Heart right ventricle (tissue), 16 donors: ENCODE data around the gene EFNA3. TPM values are rescaled to one million over a fixed set of nuclear protein-coding genes. Genes with fewer than 3 reads are reported as not detected.

Experiments
- ATAC-seq, 8 donors: fragments of 200-7000 bp; cut with Tn5 transposase; one replicate each; pipeline ENCODE4 v1.9.1; 2020; ENCODE audit warnings: mild to moderate bottlenecking in 8 of 8, moderate library complexity in 8 of 8, moderate number of reproducible peaks in 1 of 8
- DNase-seq, 2 donors: peaks; one replicate each; pipeline ENCODE4 v3.0.0-alpha.2; 2020
- H3K27ac ChIP-seq, 10 donors: fragments of 200-600 bp; sonication (generic) in 2 of 10; one replicate each; pipeline versions ENCODE4 v1.5.0 to v1.8.0; 2020 to 2022; ENCODE audit warnings: mild to moderate bottlenecking in 3 of 10
- H3K27me3 ChIP-seq, 7 donors: fragments of 200-600 bp; one replicate each; pipeline ENCODE4 v1.8.0; 2021 to 2022; ENCODE audit warnings: mild to moderate bottlenecking in 2 of 7
- H3K36me3 ChIP-seq, 9 donors: fragments of 200-600 bp; sonication (generic) in 1 of 9; one replicate each; pipeline versions ENCODE4 v1.5.0 to v1.8.0; 2020 to 2022; ENCODE audit warnings: mild to moderate bottlenecking in 2 of 9
- H3K4me1 ChIP-seq, 9 donors: fragments of 200-600 bp; sonication (generic) in 1 of 9; one replicate each; pipeline versions ENCODE4 v1.5.0 to v1.8.0; 2020 to 2022; ENCODE audit warnings: mild to moderate bottlenecking in 4 of 9
- H3K4me3 ChIP-seq, 10 donors: fragments of 200-600 bp; sonication (generic) in 2 of 10; one replicate each; pipeline versions ENCODE4 v1.5.0 to v1.8.0; 2020 to 2022; ENCODE audit warnings: mild to moderate bottlenecking in 7 of 10, moderate library complexity in 2 of 10
- H3K9me3 ChIP-seq, 11 donors: fragments of 200-600 bp in 10 of 11; sonication (generic) in 2 of 11; one replicate each; pipeline versions ENCODE4 v1.5.0 to v1.8.0; 2013 to 2022; ENCODE audit warnings: mild to moderate bottlenecking in 2 of 11, control low read depth in 1 of 11, moderate library complexity in 1 of 11
- CTCF ChIP-seq, 9 donors: fragments of 200-600 bp; sonication (generic) in 2 of 9; IDR thresholded peaks; one replicate each; pipeline versions ENCODE4 v1.5.0 to v1.8.0; 2021 to 2022; ENCODE audit warnings: antibody characterized with exemption in 9 of 9, mild to moderate bottlenecking in 5 of 9, moderate library complexity in 1 of 9
- WGBS, 2 donors: extraction: QIAGEN DNeasy Blood & Tissue Kit; methylation state at CpG; one replicate each; pipeline ENCODE4 v1.1.7; 2013; ENCODE audit warnings: inconsistent platforms in 1 of 2; 5-methylcytosine and 5-hydroxymethylcytosine counted together
- intact Hi-C, 10 donors: fragments of 100-400 bp; cut with DNase I; formaldehyde crosslinking; loops; one replicate each; pipeline versions ENCODE4 v1.11.1 to v1.14.2; 2022
- polyA plus RNA-seq, 2 donors: library from polyadenylated mRNA; stranded (reverse); fragments of 200-250 nt; gene quantifications; one replicate each; pipeline ENCODE4 v1.2.3, GENCODE V29; 2013
- total RNA-seq, 10 donors: library from RNA; stranded (reverse); fragmentation: NEBNext Ultra II Directional in 3 of 10; extraction: Animal tissue kit (Norgen Biotek cat#: 25700) in 3 of 10; gene quantifications; one replicate each; pipeline versions ENCODE4 v1.2.1 to v1.2.4, GENCODE V29; 2021 to 2023
- donor health status: Arrhythmogenic right ventricular cardiomyopathy.
- donor health status: ischemic (EF 13 %, LVEDD 7.1; RV severe dilation, severe dysfunction).
- donor health status: healthy with polysubstance abuse.
- donor health status: DM: no; HTN: yes; CAD: no.
- donor health status: DM: no; HTN: no; CAD: no.
- donor health status: ischemic (EF 25% LVEDD 6.9; RV normal size, moderate dysfunction).
- donor health status: ischemic (EF 25% LVEDD 5.7; RV mildly dilated, moderate dysfunction).
- donor health status: healthy.
- donor health status: DM: yes; HTN: yes; CAD: no.
- donor health status: Ischemic cardiomyopathy.
- donor health status: ischemic (EF 35%, LVEDD 5.7; RV mildly dilated, moderate dysfunction).
- donor health status: nonischemic (EF 11% LVEDD 7.7; RV severe dilation, severe dysfunction).
- donor health status: DM: yes; HTN: yes; CAD: no.
- donor health status: PGD.
- donor health status: ischemic (EF 29% LVEDD 5.4; RV normal size, mild dysfunction).
- donor health status: nonischemic (EF 23%, LVEDD 6.1; RV moderate dilation, normal function).

EFNA3 gene
- total and polyA plus RNA-seq, 12 donors, result 0.23 to 1.9 (median 0.47) TPM; not detected in 1

GRCh38 chr1:155126556-155127104 is 48.0 kb downstream of the EFNA3 start:
- H3K27me3 ChIP-seq, result peaks cover 0 to 55% (median 0%) of the 10 kb centered on the region in 7 donors
- peak overlapping the region; percentile 81 to 99 (median 94) for H3K27ac ChIP-seq
- no peaks in the 10 kb centered on the region for H3K9me3 ChIP-seq
- peaks cover 0 to 10% (median 6%) of the 10 kb centered on the region in 9 donors for H3K36me3 ChIP-seq
- intact Hi-C loops, result loop anchor here in 6 of 10 donors (5.0 kb wide), 2 partner anchors 34 to 41 kb away; no protein-coding TSS in a partner anchor
- peak overlapping the region; percentile 47 to 93 (median 79) for H3K4me3 ChIP-seq
- WGBS, 2 donors, result 2% methylated on average over 32 of the region's 32 CpGs
- ATAC-seq, result peak in 7 of 8 donors; percentile 0 to 15 (median 2)
- DNase-seq, result peak; percentile 23 to 29
- peaks cover 14 to 66% (median 52%) of the 10 kb centered on the region in 9 donors for H3K4me1 ChIP-seq
- peak in 2 of 9 donors; percentile 25 to 29 for TF ChIP-seq CTCF (IDR thresholded peaks at IDR 0.05)

GRCh38 chr1:155127105-155127966 is 48.7 kb downstream of the EFNA3 start, which contains the start of gene EFNA1:
TSS of gene EFNA1 (plus strand) at chr1:155127876. CDS start at chr1:155127978, 102 bp downstream.
- DNase-seq (peak; percentile 75 to 81), ATAC-seq (peak; percentile 60 to 73 (median 70))
- 0 to 1% methylated on average over 76 of the region's 76 CpGs for WGBS, 2 donors
- Histone ChIP-seq H3K4me1 (peaks cover 17 to 73% (median 59%) of the 10 kb centered on the region in 9 donors), H3K9me3 (no peaks in the 10 kb centered on the region), H3K4me3 (peak within 1 kb of the TSS; percentile 47 to 93 (median 79)), H3K27ac (peak within 1 kb of the TSS; percentile 81 to 99 (median 94)), H3K36me3 (peaks cover 0 to 17% (median 12%) of the 10 kb centered on the region in 9 donors), H3K27me3 (peaks cover 0 to 55% (median 0%) of the 10 kb centered on the region in 7 donors)
- peak in 1 of 9 donors; percentile 1 for TF ChIP-seq CTCF (IDR thresholded peaks at IDR 0.05)
- intact Hi-C loops, result loop anchor here in 6 of 10 donors (5.0 kb wide), 2 partner anchors 35 to 40 kb away; no protein-coding TSS in a partner anchor

- Histone ChIP-seq H3K4me1 (peaks cover 17 to 81% (median 63%) of the 10 kb centered on the region in 9 donors), H3K36me3 (peaks cover 0 to 25% (median 19%) of the 10 kb centered on the region in 9 donors), H3K9me3 (no peaks in the 10 kb centered on the region), H3K27me3 (peaks cover 0 to 55% (median 0%) of the 10 kb centered on the region in 7 donors), H3K27ac (peak overlapping the region; percentile 81 to 99 (median 94)), H3K4me3 (peak overlapping the region; percentile 47 to 93 (median 79))
- TF ChIP-seq CTCF (IDR thresholded peaks at IDR 0.05), result no peak
- no peak for DNase-seq
- WGBS, 2 donors, result 1 to 3% methylated on average over 17 of the region's 17 CpGs
- ATAC-seq, result peak in 3 of 8 donors; percentile 0 to 4 (median 2)
- intact Hi-C loops, result loop anchor here in 9 of 10 donors (2.0 to 5.0 kb wide), 5 partner anchors 33 to 41 kb away; no protein-coding TSS in a partner anchor
Measured at GRCh38 chr1:155127967-155128754, 49.5 kb downstream of the EFNA3 start.
